GM18511 (cell line): Measurements from ENCODE around the gene NOTUM.
"Not testable (repeated sequence)": the region's sequence is repeated elsewhere in the genome, so short reads cannot be mapped to it uniquely, and the experiment has no call there.

Experiments used
- ATAC-seq: cut with Tn5 transposase; IDR thresholded peaks from one replicate; pipeline ENCODE4 v1.9.1; 2021; ENCODE audit warnings: mild to moderate bottlenecking, moderate library complexity; ENCODE audit not compliant: unreplicated experiment

Gene NOTUM

DNA sequence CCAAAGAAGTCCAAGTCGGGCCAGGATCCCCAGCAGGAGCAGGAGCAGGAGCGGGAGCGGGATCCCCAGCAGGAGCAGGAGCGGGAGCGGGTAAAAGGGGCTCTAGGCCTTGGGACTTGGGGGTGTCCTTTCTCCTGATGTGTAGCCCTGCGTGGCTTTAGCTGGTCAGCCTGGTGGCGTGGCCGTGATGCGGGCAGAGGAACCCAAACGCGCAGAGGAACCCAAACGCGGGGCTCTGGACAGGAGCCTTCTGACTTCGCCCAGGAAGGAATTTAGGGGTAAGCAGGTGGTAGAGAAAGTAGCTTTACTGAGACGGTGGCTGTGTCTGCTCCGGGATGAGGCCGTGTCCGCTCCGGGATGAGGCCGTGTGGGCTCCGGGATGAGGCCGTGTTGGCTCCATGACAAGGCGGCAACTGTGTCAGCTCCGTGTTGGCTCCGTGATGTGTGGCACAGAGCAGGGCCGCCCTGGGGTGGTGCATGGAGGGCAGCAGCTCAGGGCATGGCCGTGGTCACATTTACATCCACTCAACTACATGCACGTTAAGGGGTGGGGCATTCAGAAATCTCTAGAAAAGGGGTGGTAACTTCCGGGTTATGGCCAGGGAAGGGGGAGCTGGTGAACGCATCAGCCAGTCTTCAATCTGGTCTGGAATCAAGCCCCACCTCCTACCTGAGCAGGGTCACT is 35.9 kb upstream of the NOTUM start:
- ATAC-seq: no peak

DNA sequence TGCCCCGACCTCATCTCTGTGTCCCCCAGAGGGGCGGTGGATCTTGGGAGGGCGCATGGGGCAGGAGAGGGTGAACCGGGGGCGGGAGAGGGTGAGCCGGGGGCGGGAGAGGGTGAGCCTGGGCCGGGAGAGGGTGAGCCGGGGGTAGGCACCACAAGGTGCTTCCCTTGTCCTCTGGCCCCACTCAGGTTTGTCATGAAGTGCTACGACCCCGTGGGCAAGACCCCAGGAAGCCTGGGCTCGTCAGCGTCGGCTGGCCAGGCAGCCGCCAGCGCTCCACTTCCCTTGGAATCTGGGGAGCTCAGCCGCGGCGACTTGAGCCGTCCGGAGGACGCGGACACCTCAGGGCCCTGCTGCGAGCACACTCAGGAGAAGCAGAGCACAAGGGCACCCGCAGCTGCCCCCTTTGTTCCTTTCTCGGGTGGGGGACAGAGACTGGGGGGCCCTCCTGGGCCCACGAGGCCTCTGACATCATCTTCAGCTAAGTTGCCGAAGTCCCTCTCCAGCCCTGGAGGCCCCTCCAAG is 35.3 kb upstream of the NOTUM start:
- no peak for ATAC-seq

DNA sequence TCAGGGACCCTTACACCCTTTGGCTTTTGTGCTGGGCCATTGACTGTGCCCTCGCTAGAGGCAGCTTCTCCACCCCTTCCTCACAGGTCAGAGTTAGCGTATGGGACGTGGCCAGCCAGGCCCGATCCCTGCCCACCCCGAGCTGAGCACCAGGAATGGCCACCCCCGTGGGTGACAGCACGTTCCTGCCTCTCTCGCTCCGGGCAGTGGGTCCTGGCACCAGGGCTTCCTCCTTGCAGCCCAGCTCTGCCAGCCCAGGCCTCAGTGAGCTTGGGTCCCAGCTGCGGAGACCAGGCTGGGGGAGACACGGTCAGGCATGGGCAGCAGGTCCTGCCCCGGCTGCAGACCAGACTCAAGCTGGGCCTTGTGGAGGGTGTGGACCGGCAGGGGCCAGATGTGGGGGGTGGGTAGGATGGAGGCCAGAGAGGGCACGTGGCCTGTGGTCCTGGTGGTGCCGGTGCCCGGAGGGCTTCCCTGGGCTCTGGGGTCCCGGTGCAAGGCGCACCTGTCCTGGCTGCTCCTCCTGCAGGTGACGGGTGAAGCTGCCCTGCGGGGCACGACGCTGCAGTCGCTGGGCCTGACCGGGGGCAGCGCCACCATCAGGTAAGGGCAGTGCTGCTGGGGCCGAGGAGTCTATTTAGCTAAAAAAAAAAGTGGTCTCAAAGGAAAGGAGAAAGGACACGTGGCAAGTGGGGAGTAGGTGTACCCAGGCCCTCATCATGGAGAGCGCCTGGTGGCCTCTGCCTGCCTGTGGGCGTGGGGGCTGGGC is 34.7 kb upstream of the NOTUM start:
- no peak for ATAC-seq

DNA sequence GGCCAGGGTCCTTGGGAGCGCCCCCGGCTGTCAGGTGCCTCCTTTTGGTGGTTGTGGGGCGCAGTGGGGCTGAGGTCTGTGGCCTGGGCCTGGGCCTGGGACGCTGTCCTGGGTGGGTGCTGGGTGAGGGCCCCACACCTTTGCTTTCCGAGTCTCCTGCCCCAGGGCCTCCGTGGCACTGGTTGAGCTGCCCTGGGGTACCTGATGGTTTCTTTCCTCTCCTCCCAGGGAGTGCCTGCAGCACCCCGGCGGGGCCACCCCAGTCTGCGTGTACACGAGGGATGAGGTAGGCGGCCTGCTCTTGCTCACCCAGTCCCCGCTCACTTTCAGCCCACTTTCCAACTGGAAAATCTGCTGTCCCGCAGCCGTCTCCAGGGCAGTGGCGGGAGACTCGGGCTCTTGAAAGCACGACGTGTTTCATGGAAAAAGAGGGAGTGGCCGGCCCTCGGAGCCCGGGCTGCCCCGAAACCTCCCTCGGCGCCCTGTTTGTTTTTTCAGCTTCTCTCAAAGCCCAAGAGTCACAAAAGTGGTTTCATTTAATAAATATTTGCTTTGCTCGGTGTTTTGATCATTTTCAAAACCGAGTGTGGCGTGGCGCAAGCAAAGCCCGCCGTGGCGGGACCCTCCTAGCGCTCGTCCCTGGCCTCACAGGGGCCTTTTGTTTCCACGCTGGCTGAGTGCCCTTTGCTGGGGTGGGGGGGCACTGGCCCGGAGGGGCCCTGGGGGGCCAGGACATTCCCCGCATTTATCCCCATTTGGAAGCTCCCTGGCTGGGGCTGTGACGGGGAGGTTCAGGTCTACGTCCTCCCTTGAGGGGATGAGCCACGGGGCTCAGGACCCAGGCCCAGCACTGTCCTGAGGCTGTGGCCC is 33.8 kb upstream of the NOTUM start:
- no peak for ATAC-seq

DNA sequence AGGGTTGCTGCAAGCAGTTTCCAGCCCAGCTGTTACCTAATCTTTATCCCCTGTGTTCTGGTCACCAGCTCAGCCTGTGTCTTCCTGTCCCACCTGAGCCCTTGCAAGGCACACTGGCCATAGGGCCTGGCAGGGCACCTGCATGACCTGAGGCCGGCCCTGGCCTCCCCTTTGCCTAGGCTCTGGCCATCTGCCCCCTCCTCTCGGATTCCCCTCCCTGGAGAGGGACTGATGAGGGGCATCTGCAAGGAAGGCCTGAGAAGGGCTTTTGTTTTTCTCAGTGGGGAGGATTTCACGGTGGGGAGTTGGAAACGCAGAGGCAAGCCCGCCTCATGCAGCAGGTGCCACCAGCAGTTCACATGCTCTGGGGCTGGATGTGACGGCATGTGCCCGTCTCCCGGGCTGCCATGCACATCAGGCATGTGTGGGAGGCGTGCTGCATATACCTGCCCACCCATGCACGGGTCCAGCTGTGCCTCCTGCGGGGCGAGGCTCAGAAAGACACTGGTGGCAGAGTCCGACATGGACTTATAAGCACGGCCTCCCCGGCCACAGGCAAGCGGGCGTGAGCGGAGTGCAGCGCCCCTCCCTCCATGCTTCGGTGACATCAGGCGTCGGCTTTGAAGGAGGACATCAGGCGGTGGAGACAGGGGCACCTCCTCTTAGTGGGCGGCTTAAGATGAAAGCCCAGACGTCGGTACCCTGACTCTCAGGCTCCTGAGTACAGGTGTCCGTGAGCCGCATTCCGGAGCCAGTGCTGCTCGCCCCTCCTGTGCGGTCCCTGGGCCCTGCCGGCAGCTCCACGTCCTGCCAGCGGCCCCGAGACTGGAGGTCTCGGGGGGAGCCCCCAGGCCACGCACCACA is 33.0 kb upstream of the NOTUM start:
- no peak for ATAC-seq

DNA sequence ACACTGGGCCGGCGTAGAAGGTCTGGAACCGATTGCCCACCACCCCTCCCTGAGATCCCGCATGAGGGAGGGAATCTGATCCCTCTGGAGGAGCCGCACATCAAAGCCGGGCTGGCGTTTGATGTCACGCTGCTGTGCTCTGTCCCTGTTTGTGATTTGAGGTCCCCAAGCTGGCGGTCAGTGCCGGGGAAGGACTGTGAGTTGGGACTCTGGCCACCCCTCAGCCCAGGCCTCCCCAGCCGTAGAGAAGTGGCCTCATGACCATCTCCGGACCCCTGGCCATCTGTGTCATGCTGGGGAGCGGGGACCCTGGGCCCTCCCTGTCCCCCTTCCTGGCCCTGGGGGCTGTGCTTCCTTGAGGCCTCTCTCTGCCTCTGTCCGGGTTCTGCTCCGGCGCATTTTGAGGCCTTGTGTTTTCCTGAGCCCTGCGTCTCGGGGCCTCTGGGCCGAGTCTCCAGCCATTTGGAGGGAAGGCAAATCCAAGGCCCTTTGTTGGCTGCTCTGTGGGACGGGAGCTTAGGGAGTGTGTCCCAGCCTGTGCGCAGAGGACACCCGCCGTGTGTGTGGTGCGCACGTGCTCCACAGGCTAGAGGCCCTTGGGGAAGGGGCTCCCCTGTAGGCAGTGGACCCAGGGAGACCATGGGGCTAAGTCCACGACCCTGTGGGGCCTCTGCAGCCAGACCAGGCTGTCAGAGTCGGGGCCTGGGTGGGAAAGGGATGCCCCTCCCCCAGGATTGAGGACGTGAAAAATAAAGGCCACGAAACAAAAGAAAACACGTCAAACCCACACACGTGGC is 31.5 kb upstream of the NOTUM start:
- no peak for ATAC-seq

DNA sequence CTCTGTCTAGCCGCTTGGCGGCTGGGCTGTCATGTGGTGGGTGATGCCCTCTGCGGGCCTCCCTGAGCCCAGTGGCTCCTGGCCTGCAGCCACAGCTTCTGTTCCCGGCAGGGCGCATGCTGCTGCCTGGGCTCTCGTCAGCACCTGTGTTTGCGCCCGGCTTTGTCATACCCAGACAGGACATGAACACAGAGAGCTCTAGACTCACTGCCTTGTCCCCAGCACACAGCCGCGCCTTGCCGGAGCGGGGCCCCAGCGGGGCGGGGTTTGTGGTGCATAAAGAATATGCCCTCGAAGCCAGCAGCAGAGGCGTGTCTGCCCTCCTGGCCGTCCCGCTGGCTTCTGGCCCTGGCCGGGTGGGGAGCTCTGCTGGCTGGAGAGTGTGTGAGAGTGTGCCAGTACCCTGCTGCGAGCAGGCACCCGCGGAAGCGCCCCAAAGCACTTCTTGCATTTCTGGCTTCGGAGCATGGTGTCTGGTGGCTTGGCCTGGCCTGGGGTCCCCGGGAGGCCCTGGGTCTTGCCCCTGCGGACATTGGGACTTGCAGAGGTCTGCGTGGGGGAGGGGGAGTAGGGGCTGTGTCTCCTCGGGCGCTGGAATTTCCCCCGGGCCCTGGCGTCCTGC is 30.8 kb upstream of the NOTUM start:
- no peak for ATAC-seq

DNA sequence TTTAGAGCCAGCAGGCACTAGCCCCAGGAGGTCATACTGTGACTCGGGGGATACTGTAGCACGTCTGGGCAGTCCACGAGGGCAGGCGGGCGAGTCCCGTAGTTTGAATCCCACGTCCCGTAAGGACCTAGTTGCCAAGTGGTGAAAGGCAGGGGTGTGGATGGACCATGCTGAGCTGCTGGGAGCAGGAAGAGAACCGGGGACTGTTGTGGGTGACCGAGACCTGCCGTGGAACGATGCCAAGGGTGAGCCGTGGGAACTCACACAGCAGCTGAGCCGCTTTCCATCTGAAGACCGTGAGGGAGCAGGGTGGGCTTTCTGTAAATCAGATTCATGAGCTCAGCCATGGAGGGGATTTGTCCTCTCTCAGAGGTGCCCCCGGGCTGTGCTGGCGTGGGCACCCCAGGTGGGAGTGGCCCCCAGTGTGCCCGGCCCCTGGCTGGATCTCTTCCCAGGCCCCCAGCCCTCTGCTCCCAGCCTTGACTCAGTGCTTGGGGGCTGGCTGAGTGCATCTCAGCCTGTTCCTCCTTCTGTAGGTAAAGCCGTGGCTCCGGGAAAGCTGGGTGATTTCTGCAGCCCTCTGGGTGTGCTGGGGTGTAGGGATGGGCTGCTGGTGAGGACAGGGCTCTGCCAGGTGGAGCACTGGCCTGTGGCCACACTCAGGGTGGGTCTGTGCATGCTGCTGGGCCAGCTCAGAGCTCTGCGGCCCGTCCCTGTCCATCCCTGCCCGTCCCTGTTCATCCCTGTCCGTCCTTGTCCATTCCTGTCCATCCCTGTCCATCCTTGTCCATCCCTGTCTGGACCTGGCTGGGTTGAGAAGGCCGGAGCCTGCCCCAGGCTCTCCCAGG is 30.1 kb upstream of the NOTUM start:
- no peak for ATAC-seq

DNA sequence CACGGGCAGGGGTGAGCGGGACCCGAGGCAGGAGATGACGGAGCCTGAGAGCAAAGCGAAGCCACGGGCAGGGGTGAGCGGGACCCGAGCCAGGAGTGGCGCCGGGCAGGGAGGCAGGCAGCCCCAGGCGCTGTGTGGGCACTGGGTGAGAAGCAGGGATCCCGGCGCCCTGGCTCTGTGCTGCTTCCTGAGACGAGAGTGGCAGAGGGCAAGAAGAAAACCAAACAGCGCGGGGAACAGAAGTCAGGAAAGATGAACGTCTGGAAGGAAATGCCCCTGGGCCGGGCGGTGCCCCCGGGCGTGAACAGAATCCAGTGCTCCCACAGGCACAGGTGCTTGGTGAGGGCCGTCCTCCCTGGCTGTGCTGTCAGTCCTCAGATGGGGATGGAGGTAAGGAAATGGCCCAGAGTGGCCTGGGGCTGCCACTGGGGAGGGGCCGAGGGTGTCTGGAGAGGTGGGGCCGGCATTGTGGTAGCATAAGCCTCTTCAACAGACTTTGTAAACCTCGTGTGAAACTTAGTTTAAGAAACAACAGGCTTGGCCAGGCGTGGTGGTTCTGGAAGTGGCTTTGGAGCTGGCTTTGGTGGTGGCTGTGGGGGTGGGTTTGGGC is 26.3 kb upstream of the NOTUM start:
- ATAC-seq: no peak

DNA sequence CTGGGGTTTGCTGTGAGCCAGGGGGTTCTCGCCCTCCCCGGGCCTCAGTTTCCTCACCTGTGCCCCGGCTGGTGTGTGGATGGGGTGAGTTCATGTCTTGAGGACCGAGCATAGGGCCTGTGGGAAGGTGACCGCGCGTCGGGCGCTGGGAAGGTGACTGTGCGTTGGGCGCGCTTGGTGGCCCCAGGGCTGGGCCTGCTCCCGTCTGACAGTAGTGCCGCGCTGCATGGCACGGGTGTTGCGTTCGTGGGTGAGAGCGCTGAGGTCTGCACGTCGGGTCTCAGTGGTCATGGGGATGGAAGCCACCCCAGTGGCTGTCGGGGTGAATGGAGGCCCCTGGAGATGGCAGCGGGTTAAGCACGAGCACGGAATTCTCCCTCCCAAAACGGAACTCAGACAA is 25.6 kb upstream of the NOTUM start:
- ATAC-seq: no peak

DNA sequence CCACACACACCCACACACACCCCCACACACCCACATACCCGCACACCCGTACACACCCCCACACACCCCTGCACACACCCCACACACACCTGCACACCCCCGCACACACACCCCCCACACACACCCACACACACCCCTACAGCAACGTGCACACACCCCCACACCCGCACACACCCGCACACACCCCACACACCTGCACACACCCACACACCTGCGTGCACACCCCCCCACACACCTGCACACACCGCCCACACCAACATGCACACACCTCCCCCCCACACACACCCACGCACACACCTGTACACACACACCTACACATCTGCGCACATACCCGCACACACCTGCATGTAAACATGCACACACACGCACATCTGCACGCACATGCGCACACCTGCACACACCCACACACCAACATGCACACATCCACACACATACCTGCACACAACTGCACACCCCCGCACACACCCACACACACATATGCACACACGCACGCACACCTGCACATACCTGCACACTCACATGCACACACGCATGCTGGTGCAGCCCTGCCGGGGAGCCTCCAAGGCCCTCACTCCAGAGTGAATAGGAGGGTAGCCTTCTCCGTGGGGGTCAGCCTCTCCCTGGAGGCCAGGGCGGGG is 23.9 kb upstream of the NOTUM start:
- ATAC-seq: no peak

DNA sequence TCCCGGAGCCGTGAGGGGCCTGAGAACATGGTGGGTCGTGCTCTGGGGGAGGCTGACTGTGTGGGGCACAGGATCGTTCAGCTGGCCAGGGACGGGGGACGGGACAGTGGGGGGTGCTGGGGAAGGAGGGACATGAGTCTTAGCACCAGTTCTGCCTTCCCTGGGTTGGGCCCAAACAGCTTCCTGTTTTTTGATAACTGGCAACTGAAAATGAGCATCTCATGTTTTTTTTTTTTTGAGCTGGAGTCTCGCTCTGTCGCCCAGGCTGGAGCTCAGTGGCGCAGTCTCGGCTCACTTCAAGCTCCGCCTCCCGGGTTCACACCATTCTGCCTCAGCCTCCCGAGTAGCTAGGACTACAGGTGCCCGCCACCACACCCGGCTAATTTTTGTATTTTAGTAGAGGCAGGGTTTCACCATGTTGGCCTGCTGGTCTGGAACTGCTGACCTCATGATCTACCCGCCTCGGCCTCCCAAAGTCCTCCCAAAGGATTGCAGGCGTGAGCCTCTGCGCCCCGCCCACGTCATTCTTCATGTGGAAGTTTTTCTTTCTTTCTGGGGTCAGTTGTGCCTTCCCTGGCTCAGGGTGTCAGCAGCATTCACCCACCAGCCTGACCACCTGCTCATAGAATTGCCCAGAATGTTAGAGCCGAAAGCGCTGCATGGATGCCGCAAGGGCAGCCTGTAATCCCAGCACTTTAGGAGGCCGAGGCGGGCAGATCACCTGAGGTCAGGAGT is 22.8 kb upstream of the NOTUM start:
- ATAC-seq: no peak

DNA sequence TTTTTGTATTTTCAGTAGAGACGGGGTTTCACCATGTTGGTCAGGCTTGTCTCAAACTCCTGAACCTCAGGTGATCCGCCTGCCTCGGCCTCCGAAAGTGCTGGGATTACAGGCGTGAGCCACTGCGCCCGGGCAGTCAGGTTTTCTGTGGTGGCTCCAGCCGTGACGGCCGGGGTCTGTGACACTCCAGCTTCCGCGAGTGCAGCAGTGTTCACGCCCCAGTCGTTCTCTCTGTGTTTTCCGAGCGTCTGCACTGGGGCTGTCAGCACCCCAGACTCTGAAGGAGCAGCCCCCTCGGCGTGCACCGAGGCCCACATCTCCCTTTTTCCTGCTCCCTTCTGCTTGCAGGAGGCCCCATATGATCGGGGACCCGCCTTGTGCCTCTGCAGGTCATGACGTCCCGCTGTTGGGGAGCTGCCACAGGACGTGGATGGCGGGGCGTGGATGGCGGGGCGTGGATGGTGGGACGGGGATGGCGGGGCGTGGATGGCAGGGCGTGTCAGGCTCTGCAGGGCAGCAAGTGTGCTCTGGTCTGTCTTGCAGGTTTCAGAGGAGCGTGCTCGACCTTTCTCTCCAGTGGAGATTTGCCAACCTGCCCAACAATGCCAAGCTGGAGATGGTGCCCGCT is 22.1 kb upstream of the NOTUM start:
- ATAC-seq: no peak

DNA sequence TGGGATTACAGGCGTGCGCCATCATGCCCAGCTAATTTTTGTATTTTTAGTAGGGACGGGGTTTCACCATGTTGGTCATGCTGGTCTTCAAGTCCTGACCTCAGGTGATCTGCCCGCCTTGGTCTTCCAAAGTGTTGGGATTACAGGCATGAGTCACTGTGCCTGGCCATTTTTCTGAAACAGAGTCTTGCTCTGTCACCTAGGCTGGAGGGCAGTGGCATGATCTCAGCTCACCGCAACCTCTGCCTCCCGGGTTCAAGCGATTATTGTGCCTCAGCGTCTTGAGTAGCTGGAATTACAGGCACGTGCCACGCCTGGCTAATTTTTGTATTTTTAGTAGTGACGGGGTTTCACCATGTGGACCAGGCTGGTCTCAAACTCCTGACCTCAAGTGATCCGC is 20.5 kb upstream of the NOTUM start:
- ATAC-seq: not testable (repeated sequence)

DNA sequence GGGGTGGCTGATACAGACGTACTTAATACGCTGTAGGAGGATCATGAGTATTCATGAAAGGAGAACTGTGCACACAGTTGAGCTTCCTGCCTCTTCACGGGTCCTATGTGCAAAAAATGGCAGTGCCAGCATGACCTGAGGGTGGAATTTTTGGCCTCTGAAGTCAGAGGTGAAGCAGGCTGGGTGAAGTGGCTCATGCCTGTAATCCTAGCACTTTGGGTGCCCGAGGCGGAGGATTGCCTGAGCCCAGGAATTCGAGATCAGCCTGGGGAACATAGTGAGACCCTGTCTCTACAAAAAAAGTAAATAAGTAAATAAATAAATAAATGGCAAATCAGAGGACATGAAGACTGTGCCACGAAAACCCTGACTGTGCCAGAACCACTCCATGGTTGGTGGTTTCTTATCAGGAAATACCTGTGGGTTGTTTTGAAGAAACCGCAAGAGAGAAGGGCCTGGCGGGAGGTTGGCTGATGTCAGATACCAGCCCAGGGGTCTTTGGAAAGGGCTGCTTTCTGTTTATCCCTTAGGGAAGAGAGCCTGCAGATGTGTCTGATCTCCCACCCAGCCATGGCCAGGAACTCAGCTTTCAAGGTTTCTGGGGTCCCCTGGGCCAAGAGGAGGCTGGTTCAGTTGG is 19.8 kb upstream of the NOTUM start:
- ATAC-seq: no peak

DNA sequence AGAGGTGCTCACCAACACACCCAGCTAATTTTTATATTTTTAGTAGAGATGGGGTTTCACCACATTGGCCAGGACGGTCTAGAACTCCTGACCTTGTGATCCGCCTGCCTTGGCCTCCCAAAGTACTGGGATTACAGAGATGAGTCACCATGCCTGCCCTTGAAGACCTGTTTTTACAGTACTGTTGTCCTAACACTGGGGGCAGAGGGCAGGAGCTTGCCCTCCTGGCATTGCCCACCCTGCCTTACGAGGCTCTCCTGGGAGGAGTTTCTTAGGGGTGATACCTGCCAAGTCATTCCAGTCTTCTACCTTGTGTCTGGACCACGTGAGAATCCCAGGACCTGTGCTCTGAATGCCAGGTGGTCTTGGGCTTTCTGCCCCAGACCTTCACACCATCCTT is 19.1 kb upstream of the NOTUM start:
- no peak for ATAC-seq
